ENCODE measurements around the gene ELOVL6. TPM values are rescaled to one million over a fixed set of nuclear protein-coding genes. Genes with fewer than 3 reads are reported as not detected.

Gene ELOVL6
- total RNA-seq, 4 donors from 2014 or later, result 5.5 to 12.9 (median 9.7) TPM; not detected in 1

GRCh38 chr4:110099638-110100037, 98.8 kb downstream of the ELOVL6 start:
- no peaks in the 10 kb centered on the region for H3K4me1 ChIP-seq
- no peaks in the 10 kb centered on the region for H3K27me3 ChIP-seq
- H3K36me3 ChIP-seq, result no peaks in the 10 kb centered on the region
- TF ChIP-seq POLR2A (IDR thresholded peaks at IDR 0.05), result no peak
- TF ChIP-seq CTCF (IDR thresholded peaks at IDR 0.05), result no peak
- intact Hi-C loops (cut with DNase I; ENCODE audit: low total_unique reads), result no loop called here
- no peak overlapping the region for H3K4me3 ChIP-seq
- no peaks in the 10 kb centered on the region for H3K9me3 ChIP-seq
- DNase-seq, result no peak
- no peak overlapping the region for H3K27ac ChIP-seq

GRCh38 chr4:110096405-110096804, 102.0 kb downstream of the ELOVL6 start:
- Histone ChIP-seq H3K27ac (no peak overlapping the region), H3K36me3 (no peaks in the 10 kb centered on the region), H3K4me3 (no peak overlapping the region), H3K27me3 (no peaks in the 10 kb centered on the region), H3K9me3 (no peaks in the 10 kb centered on the region), H3K4me1 (no peaks in the 10 kb centered on the region)
- no peak for DNase-seq
- intact Hi-C loops (cut with DNase I; ENCODE audit: low total_unique reads), result no loop called here
- no peak for TF ChIP-seq CTCF (IDR thresholded peaks at IDR 0.05)
- no peak for TF ChIP-seq POLR2A (IDR thresholded peaks at IDR 0.05)

- H3K36me3 ChIP-seq, result no peaks in the 10 kb centered on the region
- no peaks in the 10 kb centered on the region for H3K9me3 ChIP-seq
- no peak overlapping the region for H3K4me3 ChIP-seq
- no peaks in the 10 kb centered on the region for H3K4me1 ChIP-seq
- TF ChIP-seq POLR2A (IDR thresholded peaks at IDR 0.05), result no peak
- TF ChIP-seq CTCF (IDR thresholded peaks at IDR 0.05), result no peak
- DNase-seq, result no peak
- no peak overlapping the region for H3K27ac ChIP-seq
- intact Hi-C loops (cut with DNase I; ENCODE audit: low total_unique reads), result no loop called here
- H3K27me3 ChIP-seq, result no peaks in the 10 kb centered on the region
Observed at GRCh38 chr4:110092646-110093045, 105.8 kb downstream of the ELOVL6 start.

GRCh38 chr4:110091434-110092140, 106.8 kb downstream of the ELOVL6 start:
- H3K4me1 ChIP-seq, result no peaks in the 10 kb centered on the region
- intact Hi-C loops (cut with DNase I; ENCODE audit: low total_unique reads), result no loop called here
- no peak for DNase-seq
- TF ChIP-seq CTCF (IDR thresholded peaks at IDR 0.05), result no peak
- no peak for TF ChIP-seq POLR2A (IDR thresholded peaks at IDR 0.05)
- H3K27me3 ChIP-seq, result no peaks in the 10 kb centered on the region
- H3K27ac ChIP-seq, result no peak overlapping the region
- no peaks in the 10 kb centered on the region for H3K9me3 ChIP-seq
- no peak overlapping the region for H3K4me3 ChIP-seq
- H3K36me3 ChIP-seq, result no peaks in the 10 kb centered on the region

- Histone ChIP-seq H3K27ac (no peak overlapping the region), H3K27me3 (no peaks in the 10 kb centered on the region), H3K36me3 (no peaks in the 10 kb centered on the region), H3K4me1 (no peaks in the 10 kb centered on the region), H3K9me3 (no peaks in the 10 kb centered on the region), H3K4me3 (no peak overlapping the region)
- TF ChIP-seq CTCF (IDR thresholded peaks at IDR 0.05) (no peak), POLR2A (IDR thresholded peaks at IDR 0.05) (no peak)
- intact Hi-C loops (cut with DNase I; ENCODE audit: low total_unique reads), result no loop called here
- no peak for DNase-seq
Observed at GRCh38 chr4:110088670-110089069, 109.7 kb downstream of the ELOVL6 start.
